Measurements from ENCODE around the gene UVRAG. TPM values are rescaled to one million over a fixed set of nuclear protein-coding genes. Genes with fewer than 3 reads are reported as not detected.
A peak's percentile ranks its signal among the peaks of the same experiment; 100 is the strongest.

UVRAG gene
- polyA plus RNA-seq, 4 donors, result 17.1 to 21.4 (median 18.3) TPM

DNA sequence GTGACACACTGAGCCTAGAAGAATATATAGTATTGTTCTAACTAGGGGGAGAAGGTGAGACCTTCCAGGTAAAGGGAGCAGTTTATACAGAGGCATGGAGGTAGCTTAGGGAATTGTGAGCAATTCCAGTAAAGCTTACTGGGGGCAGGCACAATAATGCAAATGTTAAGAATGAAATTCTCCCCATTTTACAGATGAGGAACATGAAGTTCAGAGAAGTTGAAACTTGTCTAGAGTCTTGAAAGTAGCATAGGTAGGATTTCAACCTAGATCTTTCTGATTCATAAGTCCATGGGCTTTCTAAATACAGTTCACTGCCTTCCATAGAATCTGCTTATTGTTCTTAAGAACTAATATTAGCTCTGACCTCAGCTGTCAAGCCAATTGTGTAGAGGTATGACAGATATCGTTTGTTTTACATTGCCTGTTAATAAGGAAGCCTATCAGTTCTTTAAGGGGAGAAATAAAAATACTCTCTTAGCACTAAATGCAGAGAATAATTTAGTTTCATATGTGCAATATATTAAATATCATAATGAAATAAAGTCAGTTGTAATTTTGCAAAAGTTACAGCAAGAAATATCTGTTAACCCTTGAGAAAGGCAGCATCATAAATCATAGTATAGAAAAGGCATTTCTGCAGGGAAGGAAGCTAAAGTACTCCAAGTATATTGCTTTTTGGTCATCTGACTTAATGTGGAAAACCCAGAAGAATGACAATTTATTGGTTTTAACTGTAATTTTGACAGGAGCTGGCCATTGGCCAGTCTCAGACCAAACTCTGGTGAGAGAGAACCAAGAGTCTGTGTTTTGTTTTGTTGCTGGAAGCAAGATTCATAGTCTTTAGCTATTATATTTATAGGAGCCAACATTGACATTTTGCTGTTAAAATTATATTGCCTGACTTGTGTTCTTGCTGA is 181.8 kb downstream of the UVRAG start:
- peak; percentile 36 to 44 (median 38) for DNase-seq (ENCODE audit: low read depth in 4 of 4, low spot score in 3 of 4)

- DNase-seq (ENCODE audit: low read depth in 4 of 4, low spot score in 3 of 4), result no peak
Observed at GRCh38 chr11:76004400-76004799, 189.4 kb downstream of the UVRAG start.

DNA sequence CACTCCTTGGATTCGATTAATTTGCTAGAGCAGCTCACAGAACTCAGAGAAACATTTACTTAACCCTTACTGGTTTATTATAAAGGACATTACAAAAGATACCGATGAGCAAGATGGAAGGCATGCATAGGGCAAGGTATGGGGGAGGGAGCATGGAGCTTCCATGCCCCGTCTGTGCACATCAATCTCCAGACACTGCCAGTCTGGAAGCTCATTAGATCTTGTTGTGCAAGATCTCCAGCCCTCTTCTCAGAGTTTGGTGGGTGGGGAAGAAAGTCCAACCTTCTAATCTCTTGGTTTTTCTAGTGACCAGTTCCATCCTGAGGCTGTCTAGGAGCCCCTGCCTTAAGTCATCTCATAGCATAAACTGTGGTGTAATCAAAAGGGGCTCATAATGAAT is 190.7 kb downstream of the UVRAG start:
- DNase-seq (ENCODE audit: low read depth in 4 of 4, low spot score in 3 of 4), result no peak

- no peak for DNase-seq (ENCODE audit: low read depth in 4 of 4, low spot score in 3 of 4)
Observed at GRCh38 chr11:76007166-76007565, 192.2 kb downstream of the UVRAG start.

DNA sequence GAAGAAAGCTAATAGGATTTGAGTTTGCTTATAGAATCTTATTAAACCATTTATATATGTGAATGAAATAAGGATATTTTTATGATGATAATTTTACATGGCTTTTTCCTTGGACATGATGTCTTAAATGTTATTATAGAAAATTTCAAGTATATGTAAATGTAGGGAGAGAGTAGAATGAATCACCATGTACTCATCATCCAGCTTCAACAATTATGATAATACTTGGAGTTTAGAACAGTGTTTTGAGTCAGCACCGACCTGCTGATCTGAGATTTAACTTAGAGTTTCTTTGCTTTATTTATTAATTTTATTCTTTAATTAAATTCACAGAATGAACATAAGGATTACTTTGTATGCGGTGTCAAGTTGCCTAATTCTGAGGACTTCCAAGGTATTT is 193.5 kb downstream of the UVRAG start:
- no peak for DNase-seq (ENCODE audit: low read depth in 4 of 4, low spot score in 3 of 4)

- no peak for DNase-seq (ENCODE audit: low read depth in 4 of 4, low spot score in 3 of 4)
Observed at GRCh38 chr11:76010051-76010450, 195.0 kb downstream of the UVRAG start.

DNA sequence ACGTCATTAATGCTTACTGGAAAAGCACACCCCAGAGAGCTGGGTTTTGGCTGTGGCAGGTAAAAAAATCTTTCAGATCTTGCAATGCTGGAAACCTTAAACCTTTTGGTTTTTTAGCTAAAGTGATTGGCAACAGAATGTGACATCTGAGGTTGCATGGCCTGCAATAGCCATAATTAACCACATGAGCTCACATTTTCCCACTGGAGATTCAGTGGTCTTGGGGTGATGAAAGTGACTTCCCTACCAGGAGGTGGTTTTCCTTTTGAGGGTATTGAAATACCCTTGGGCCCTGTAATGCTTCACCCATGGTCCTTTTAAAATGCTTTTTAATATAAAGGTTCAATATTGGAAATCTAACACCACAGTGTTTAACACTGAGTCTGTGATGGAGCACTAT is 198.5 kb downstream of the UVRAG start:
- DNase-seq (ENCODE audit: low read depth in 4 of 4, low spot score in 3 of 4), result no peak

GRCh38 chr11:76023236-76024068 is 208.4 kb downstream of the UVRAG start:
- DNase-seq (ENCODE audit: low read depth in 4 of 4, low spot score in 3 of 4), result no peak

DNA sequence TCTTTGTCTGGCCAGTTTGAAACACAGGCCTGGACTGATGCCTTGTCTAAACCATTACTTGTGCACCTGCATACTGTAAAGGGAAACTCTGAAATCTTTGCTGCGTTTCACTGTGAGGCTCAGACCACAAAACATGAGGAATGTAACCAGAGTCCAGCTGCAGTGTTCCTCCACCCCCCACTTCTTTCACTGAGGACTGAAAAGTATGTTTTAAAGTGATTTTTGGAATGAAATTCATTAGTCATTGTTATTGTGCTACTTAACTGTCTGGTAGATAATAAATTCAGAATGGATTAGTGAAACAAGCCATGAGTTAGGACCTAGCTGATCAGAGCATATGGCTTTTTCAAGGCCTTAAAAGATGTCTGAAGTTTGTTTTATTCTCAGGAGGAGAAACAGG is 210.1 kb downstream of the UVRAG start:
- peak in 3 of 4 donors; percentile 10 to 30 (median 16) for DNase-seq (ENCODE audit: low read depth in 4 of 4, low spot score in 3 of 4)

DNA sequence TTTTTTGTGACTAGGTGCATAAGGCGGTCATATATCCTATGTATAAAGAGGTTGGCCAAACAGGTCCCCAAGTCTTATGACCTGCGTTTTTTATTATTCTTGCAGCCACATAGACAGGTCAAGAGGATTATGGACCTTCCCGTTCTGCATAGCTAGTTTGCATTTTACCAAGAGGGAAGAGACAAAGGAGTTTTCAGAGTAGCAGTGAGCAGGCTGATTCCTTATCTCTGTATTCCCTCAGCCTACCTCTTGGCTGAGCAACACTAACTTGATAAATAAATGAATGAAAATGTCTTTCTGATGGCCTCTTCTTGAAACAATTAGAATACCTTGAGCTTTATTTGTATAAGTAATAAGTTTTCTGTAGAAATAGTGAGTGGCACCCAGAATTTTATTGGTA is 210.8 kb downstream of the UVRAG start:
- no peak for DNase-seq (ENCODE audit: low read depth in 4 of 4, low spot score in 3 of 4)

GRCh38 chr11:76026281-76026680 is 211.3 kb downstream of the UVRAG start:
- no peak for DNase-seq (ENCODE audit: low read depth in 4 of 4, low spot score in 3 of 4)

DNA sequence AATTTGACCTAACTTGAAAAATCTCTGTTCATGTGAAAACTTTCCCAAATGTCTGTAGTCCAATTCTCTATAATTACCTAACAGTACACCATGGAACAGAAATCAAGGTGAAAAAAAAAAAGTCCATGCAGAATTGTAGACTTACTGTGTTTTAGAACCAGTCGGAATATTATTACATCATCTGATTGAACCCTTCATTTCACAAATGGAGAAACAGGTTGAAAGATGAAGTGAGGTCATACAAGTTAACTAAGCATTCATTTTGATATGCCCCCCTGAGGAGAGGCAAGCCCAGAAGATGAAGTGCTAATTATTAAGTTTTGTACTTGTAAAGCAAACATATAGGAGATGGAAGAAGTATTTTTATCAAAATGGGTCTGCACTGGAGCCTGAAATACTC is 211.9 kb downstream of the UVRAG start:
- DNase-seq (ENCODE audit: low read depth in 4 of 4, low spot score in 3 of 4), result no peak

DNA sequence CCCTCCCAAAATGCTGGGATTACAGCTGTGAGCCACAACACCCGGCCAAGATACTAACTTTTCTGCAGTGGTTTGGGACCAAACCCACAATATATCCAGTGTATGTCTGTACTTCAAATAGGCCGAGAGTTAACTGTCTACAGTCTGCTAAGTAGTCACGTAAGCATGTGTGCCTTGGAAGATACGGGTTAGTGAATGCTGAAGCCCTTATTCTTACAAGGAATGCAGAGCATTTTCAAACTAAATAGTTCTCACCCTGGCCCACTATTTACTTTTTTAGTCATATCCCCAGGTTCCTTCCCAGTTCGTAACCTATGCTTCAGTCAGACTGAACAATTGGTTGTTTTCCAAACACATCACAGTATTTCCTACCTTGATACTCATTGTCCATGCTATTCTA is 215.3 kb downstream of the UVRAG start:
- DNase-seq (ENCODE audit: low read depth in 4 of 4, low spot score in 3 of 4), result no peak

- no peak for DNase-seq (ENCODE audit: low read depth in 4 of 4, low spot score in 3 of 4)
Observed at GRCh38 chr11:76030968-76031590, 216.1 kb downstream of the UVRAG start.

DNA sequence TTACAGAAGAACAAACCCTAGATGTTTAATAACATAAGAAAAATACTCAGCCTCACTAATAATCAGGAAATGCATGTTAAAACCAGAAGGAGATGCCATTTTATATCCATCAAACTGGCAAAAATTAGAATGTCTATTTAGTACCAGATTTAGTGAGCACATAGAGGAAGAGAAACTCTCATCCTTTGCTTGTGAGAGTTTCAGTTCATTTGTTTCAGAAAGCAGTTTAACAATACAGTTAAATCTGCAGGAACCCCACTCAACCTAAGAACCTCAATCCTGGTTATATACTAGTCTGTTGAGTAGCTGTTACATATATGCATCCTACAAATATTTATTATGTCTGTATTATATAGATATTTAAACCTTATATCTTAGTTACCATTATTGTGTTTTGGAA is 218.7 kb downstream of the UVRAG start:
- DNase-seq (ENCODE audit: low read depth in 4 of 4, low spot score in 3 of 4), result no peak

DNA sequence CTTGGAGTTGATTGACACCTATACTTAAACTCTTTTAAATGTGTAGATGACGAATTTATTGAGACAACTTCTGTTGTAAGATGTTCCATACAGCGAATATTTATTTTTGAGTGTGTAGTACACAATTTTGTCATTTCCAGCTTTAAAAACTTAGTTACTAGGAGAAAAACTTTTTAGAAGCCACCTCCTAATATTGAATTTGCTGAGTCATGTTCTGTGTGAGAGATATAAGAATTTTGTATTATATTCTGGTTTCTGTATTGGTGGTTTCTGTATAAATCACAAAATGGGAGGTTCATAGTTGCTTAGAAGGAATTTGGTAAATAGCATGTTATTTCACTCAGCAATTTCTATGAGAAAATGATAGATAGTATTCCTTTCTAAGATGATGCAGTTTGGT is 220.0 kb downstream of the UVRAG start:
- DNase-seq (ENCODE audit: low read depth in 4 of 4, low spot score in 3 of 4), result no peak

GRCh38 chr11:76038608-76039007 is 223.6 kb downstream of the UVRAG start:
- no peak for DNase-seq (ENCODE audit: low read depth in 4 of 4, low spot score in 3 of 4)

DNA sequence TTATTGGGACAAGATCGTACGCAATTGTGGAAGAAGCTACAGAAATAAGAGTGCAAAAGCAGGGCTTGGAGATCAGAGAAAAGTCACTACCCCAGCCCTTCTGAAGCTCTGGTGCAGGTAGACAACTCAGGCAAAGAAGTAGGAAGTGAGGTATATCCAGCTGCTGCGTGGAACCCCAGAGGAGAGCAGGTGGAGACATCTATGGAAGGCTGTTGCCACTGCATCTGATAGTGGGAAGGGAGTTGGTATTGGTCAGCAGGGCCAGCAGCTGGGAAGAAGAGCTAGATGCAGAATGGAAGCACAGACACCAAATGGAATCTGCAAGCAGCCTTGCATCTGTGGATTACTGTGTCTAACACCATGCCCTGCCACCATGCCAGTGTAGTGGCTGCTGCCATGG is 226.2 kb downstream of the UVRAG start:
- no peak for DNase-seq (ENCODE audit: low read depth in 4 of 4, low spot score in 3 of 4)

DNA sequence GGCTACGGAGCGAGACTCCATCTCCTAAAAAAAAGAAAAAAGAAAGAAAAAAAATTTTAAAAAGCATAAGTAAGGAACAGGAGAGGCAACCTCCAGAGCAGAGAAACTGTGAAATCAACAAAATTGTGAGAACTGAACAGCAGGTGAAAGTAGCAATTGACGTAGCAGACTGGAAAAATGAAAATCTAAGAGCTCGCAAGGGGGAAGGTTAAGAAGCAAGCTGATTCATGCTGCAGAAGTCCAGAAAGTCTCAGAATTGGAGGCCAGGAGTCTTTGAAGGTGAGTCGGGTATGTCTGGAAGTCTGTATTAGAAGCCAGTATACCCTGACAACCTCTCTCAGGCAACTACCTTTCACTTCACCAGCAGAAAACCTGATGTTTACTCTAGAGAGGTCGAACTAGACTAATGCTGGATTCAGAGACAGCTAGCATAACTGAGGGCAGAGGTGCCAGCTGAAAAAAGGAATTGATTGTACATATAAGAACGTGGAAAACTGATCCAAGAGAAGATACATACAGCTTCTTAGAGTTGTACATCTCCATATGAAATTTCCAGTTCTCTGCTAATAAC is 229.8 kb downstream of the UVRAG start:
- DNase-seq (ENCODE audit: low read depth in 4 of 4, low spot score in 3 of 4), result no peak

GRCh38 chr11:76047231-76047630 is 232.2 kb downstream of the UVRAG start:
- no peak for DNase-seq (ENCODE audit: low read depth in 4 of 4, low spot score in 3 of 4)

- no peak for DNase-seq (ENCODE audit: low read depth in 4 of 4, low spot score in 3 of 4)
Observed at GRCh38 chr11:76047766-76048165, 232.8 kb downstream of the UVRAG start.
